ENCODE results near the gene PRRT4. TPM values are rescaled to one million over a fixed set of nuclear protein-coding genes. Genes with fewer than 3 reads are reported as not detected.

The PRRT4 gene
- total RNA-seq, 4 donors from 2014 or later: 0.42 to 1.8 (median 0.78) TPM; not detected in 1

GRCh38 chr7:128363261-128363721 is 1.8 kb upstream of the PRRT4 start:
- Histone ChIP-seq H3K36me3 (no peaks in the 10 kb centered on the region), H3K27me3 (peaks cover 0 to 35% (median 0%) of the 10 kb centered on the region in 4 donors)
- 79% methylated on average over 6 of the region's 6 CpGs for WGBS

GRCh38 chr7:128362670-128363069 is 1.2 kb upstream of the PRRT4 start:
- 88% methylated on average over 4 of the region's 4 CpGs for WGBS
- intact Hi-C loops (cut with DNase I): no loop called here
- H3K4me3 ChIP-seq: no peak overlapping the region
- H3K9me3 ChIP-seq: no peaks in the 10 kb centered on the region
- no peak overlapping the region for H3K27ac ChIP-seq (replicated peaks in 1 of 4)
- peaks cover 10 to 26% (median 24%) of the 10 kb centered on the region in 4 donors for H3K4me1 ChIP-seq
- DNase-seq (ENCODE audit: extremely low spot score): no peak
- TF ChIP-seq CTCF (IDR thresholded peaks at IDR 0.05) (no peak), POLR2A (IDR thresholded peaks at IDR 0.05; ENCODE audit: low read depth) (no peak), EP300 (IDR thresholded peaks at IDR 0.05) (no peak), POLR2AphosphoS5 (IDR thresholded peaks at IDR 0.05) (no peak)
- no peaks in the 10 kb centered on the region for H3K36me3 ChIP-seq
- H3K27me3 ChIP-seq: peaks cover 0 to 35% (median 0%) of the 10 kb centered on the region in 4 donors

More at GRCh38 chr7:128363261-128363721, 1.8 kb upstream of the PRRT4 start:
- intact Hi-C loops (cut with DNase I): no loop called here
- no peak for TF ChIP-seq POLR2AphosphoS5 (IDR thresholded peaks at IDR 0.05)
- no peak for TF ChIP-seq POLR2A (IDR thresholded peaks at IDR 0.05; ENCODE audit: low read depth)
- TF ChIP-seq EP300 (IDR thresholded peaks at IDR 0.05): no peak
- no peak for TF ChIP-seq CTCF (IDR thresholded peaks at IDR 0.05)
- DNase-seq (ENCODE audit: extremely low spot score): no peak
- H3K27ac ChIP-seq (replicated peaks in 1 of 4): no peak overlapping the region
- no peak overlapping the region for H3K4me3 ChIP-seq
- peaks cover 10 to 26% (median 24%) of the 10 kb centered on the region in 4 donors for H3K4me1 ChIP-seq
- no peaks in the 10 kb centered on the region for H3K9me3 ChIP-seq

GRCh38 chr7:128360359-128360678 is 1.2 kb downstream of the PRRT4 start:
- Histone ChIP-seq H3K9me3 (no peaks in the 10 kb centered on the region), H3K36me3 (no peaks in the 10 kb centered on the region), H3K4me1 (peaks cover 10 to 26% (median 24%) of the 10 kb centered on the region in 4 donors), H3K4me3 (peak overlapping the region; percentile 59 to 72 (median 62)), H3K27me3 (peaks cover 0 to 41% (median 0%) of the 10 kb centered on the region in 4 donors), H3K27ac (replicated peaks in 1 of 4) (peak overlapping the region in 1 of 4 donors; percentile 22)
- intact Hi-C loops (cut with DNase I): no loop called here
- WGBS: 55% methylated on average over 6 of the region's 9 CpGs
- TF ChIP-seq EP300 (IDR thresholded peaks at IDR 0.05) (no peak), CTCF (IDR thresholded peaks at IDR 0.05) (no peak), POLR2AphosphoS5 (IDR thresholded peaks at IDR 0.05) (no peak), POLR2A (IDR thresholded peaks at IDR 0.05; ENCODE audit: low read depth) (no peak)
- DNase-seq (ENCODE audit: extremely low spot score): no peak

- WGBS: 69% methylated on average over 4 of the region's 4 CpGs
- no peak for DNase-seq (ENCODE audit: extremely low spot score)
- peaks cover 10 to 26% (median 24%) of the 10 kb centered on the region in 4 donors for H3K4me1 ChIP-seq
- H3K36me3 ChIP-seq: no peaks in the 10 kb centered on the region
- no peak overlapping the region for H3K4me3 ChIP-seq
- no peak for TF ChIP-seq CTCF (IDR thresholded peaks at IDR 0.05)
- TF ChIP-seq POLR2AphosphoS5 (IDR thresholded peaks at IDR 0.05): no peak
- no peak for TF ChIP-seq EP300 (IDR thresholded peaks at IDR 0.05)
- no peak for TF ChIP-seq POLR2A (IDR thresholded peaks at IDR 0.05; ENCODE audit: low read depth)
- peaks cover 0 to 41% (median 0%) of the 10 kb centered on the region in 4 donors for H3K27me3 ChIP-seq
- H3K9me3 ChIP-seq: no peaks in the 10 kb centered on the region
- H3K27ac ChIP-seq (replicated peaks in 1 of 4): peak overlapping the region in 1 of 4 donors; percentile 22
- intact Hi-C loops (cut with DNase I): no loop called here
Measured at GRCh38 chr7:128359939-128360338, 1.6 kb downstream of the PRRT4 start.

GRCh38 chr7:128359336-128359735 is 2.2 kb downstream of the PRRT4 start:
- no peaks in the 10 kb centered on the region for H3K9me3 ChIP-seq
- no peak for DNase-seq (ENCODE audit: extremely low spot score)
- no peak overlapping the region for H3K27ac ChIP-seq (replicated peaks in 1 of 4)
- H3K4me3 ChIP-seq: no peak overlapping the region
- peaks cover 0 to 47% (median 0%) of the 10 kb centered on the region in 4 donors for H3K27me3 ChIP-seq
- H3K4me1 ChIP-seq: peaks cover 10 to 26% (median 24%) of the 10 kb centered on the region in 4 donors
- TF ChIP-seq POLR2A (IDR thresholded peaks at IDR 0.05; ENCODE audit: low read depth) (no peak), EP300 (IDR thresholded peaks at IDR 0.05) (no peak), POLR2AphosphoS5 (IDR thresholded peaks at IDR 0.05) (no peak), CTCF (IDR thresholded peaks at IDR 0.05) (no peak)
- no CpG with 5 or more reads among the region's 12 CpGs for WGBS
- intact Hi-C loops (cut with DNase I): no loop called here
- H3K36me3 ChIP-seq: no peaks in the 10 kb centered on the region
